Calu3 (cell line): ENCODE measurements around the gene MPC1L. TPM values are rescaled to one million over a fixed set of nuclear protein-coding genes. Genes with fewer than 3 reads are reported as not detected.

Experiments used
- BruUV-seq: library from RNA; stranded (reverse); fragments of 400-500 nt; replicated peaks from 2 replicates; lab custom pipeline; 2021; lab: Mats Ljungman, UMichigan
- CTCF ChIA-PET: fragments of 300-600 bp; sonication (Branson Sonifier 250); formaldehyde crosslinking; loops from one replicate; lab custom pipeline; 2022; ENCODE audit warnings: antibody characterized with exemption; lab: Charles Lee
- DNase-seq: peaks from one replicate; pipeline ENCODE4 v3.0.0; 2022
- H3K27ac Mint-ChIP-seq: one replicate; pipeline ENCODE4 v1.8.0; 2022; ENCODE audit warnings: mixed read lengths; ENCODE audit not compliant: unreplicated experiment
- H3K27me3 Mint-ChIP-seq: one replicate; pipeline ENCODE4 v1.8.0; 2022; ENCODE audit warnings: mixed read lengths; ENCODE audit not compliant: unreplicated experiment
- H3K36me3 Mint-ChIP-seq: one replicate; pipeline ENCODE4 v1.8.0; 2022; ENCODE audit warnings: mild to moderate bottlenecking, moderate library complexity, mixed read lengths; ENCODE audit not compliant: insufficient read depth, unreplicated experiment
- H3K4me1 Mint-ChIP-seq: one replicate; pipeline ENCODE4 v1.8.0; 2022; ENCODE audit warnings: mild to moderate bottlenecking, low read depth, mixed read lengths; ENCODE audit not compliant: unreplicated experiment
- H3K4me3 Mint-ChIP-seq: one replicate; pipeline ENCODE4 v1.8.0; 2022; ENCODE audit warnings: mild to moderate bottlenecking, low read depth, moderate library complexity, mixed read lengths; ENCODE audit not compliant: unreplicated experiment
- H3K9me3 Mint-ChIP-seq: one replicate; pipeline ENCODE4 v1.8.0; 2022; ENCODE audit warnings: low read depth, mixed read lengths; ENCODE audit not compliant: unreplicated experiment
- intact Hi-C: fragments of 100-400 bp; cut with micrococcal nuclease; formaldehyde crosslinking; loops from one replicate; pipeline ENCODE4 v1.10.0; 2022; ENCODE audit not compliant: unreplicated experiment
- total RNA-seq: library from RNA; stranded (reverse); gene quantifications from 2 replicates; pipeline ENCODE4 v1.2.3, GENCODE V29; 2022
- TF ChIP-seq, protein P1 (sequence below): fragments of 200-600 bp; IDR thresholded peaks from one replicate; pipeline ENCODE4 v1.8.0; 2022; ENCODE audit warnings: antibody characterized with exemption; ENCODE audit not compliant: unreplicated experiment

The MPC1L gene
- total RNA-seq, 1 experiment from 2014 or later: not detected

DNA sequence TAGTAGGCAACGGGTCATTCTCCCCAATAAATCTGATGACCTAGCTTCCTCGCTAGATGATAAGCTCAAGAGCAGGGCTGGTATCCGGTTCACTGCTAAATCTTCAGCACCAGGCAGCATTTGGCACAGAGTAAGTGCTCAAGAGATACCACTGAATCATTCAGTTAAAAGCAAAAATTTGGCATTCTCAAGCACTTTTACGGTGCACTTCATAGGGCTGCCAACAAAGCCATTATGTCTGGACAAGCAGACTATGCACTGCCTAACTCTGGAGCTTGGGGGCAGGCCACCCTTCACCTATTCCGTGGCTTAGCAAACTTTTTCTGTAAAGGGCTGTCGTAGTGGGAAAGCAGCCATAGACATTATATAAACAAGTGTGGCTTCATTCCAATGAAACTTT, 47.9 kb downstream of the MPC1L start:
- CTCF ChIA-PET: no interaction called here
- no TSS peak for BruUV-seq
- no peak overlapping the region for H3K27ac Mint-ChIP-seq
- H3K4me3 Mint-ChIP-seq: no peak overlapping the region
- H3K27me3 Mint-ChIP-seq: no peaks in the 10 kb centered on the region
- peaks cover 22% of the 10 kb centered on the region for H3K36me3 Mint-ChIP-seq
- no peaks in the 10 kb centered on the region for H3K4me1 Mint-ChIP-seq
- no peaks in the 10 kb centered on the region for H3K9me3 Mint-ChIP-seq
- intact Hi-C loops: no loop called here
- TF ChIP-seq, protein P1, sequence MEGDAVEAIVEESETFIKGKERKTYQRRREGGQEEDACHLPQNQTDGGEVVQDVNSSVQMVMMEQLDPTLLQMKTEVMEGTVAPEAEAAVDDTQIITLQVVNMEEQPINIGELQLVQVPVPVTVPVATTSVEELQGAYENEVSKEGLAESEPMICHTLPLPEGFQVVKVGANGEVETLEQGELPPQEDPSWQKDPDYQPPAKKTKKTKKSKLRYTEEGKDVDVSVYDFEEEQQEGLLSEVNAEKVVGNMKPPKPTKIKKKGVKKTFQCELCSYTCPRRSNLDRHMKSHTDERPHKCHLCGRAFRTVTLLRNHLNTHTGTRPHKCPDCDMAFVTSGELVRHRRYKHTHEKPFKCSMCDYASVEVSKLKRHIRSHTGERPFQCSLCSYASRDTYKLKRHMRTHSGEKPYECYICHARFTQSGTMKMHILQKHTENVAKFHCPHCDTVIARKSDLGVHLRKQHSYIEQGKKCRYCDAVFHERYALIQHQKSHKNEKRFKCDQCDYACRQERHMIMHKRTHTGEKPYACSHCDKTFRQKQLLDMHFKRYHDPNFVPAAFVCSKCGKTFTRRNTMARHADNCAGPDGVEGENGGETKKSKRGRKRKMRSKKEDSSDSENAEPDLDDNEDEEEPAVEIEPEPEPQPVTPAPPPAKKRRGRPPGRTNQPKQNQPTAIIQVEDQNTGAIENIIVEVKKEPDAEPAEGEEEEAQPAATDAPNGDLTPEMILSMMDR: no peak
- no peak for DNase-seq

Other genes with a start within 250 kb of the MPC1L start
- 157 and 167 TPM in 2 replicates for gene ATP6AP2, start 42.5 kb upstream of the MPC1L start, total RNA-seq
- 14.9 and 18.7 TPM in 2 replicates for gene CXorf38, start 24.1 kb downstream of the MPC1L start, total RNA-seq
- gene MED14, start 112.1 kb downstream of the MPC1L start, total RNA-seq: 53.1 and 57.4 TPM in 2 replicates